HG02884 (cell line): ENCODE data around the gene AGPAT4.
"Not testable (repeated sequence)": the region's sequence is repeated elsewhere in the genome, so short reads cannot be mapped to it uniquely, and the experiment has no call there.

Source experiments
- ATAC-seq: cut with Tn5 transposase; IDR thresholded peaks from one replicate; pipeline ENCODE4 v1.9.1; 2021; ENCODE audit warnings: mild to moderate bottlenecking, moderate library complexity; ENCODE audit not compliant: unreplicated experiment

AGPAT4 gene

DNA sequence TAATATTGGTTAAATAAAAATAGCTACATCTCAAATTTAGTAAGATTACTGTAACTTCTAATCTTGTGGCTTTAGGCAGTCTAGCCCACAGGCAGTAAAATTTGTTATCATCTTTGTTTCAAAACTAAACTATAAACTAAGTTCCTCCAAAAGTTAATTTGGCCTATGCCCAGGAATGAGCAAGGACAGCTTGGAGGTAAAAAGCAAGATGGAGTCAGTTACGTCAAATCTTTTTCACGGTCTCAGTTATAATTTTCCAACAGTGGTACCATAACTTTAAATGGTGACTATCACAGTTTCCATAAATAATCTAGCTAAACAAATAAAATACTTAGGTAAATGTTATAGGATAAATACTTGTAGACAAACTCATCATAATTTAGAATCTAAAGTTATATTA lies 63.0 kb downstream of the AGPAT4 start:
- no peak for ATAC-seq

DNA sequence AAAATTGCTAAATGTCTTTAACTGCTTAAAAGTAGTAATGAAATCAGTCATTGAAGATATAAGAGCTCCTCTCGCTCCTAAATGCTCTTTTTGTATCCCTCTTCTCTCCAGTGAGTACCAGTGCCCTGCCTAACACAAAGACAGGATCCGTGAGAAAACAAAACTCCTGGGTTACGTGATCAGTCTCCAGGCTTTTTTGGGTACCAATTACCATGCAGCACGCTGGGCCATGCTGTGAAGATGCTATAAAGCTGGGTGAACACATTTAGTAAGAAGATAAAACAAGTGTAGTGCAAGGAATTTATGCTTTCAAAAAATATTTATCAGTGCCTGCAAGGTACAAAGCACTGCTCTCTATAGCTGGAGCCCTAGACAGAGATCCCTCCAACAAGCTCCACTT lies 66.7 kb downstream of the AGPAT4 start:
- no peak for ATAC-seq

DNA sequence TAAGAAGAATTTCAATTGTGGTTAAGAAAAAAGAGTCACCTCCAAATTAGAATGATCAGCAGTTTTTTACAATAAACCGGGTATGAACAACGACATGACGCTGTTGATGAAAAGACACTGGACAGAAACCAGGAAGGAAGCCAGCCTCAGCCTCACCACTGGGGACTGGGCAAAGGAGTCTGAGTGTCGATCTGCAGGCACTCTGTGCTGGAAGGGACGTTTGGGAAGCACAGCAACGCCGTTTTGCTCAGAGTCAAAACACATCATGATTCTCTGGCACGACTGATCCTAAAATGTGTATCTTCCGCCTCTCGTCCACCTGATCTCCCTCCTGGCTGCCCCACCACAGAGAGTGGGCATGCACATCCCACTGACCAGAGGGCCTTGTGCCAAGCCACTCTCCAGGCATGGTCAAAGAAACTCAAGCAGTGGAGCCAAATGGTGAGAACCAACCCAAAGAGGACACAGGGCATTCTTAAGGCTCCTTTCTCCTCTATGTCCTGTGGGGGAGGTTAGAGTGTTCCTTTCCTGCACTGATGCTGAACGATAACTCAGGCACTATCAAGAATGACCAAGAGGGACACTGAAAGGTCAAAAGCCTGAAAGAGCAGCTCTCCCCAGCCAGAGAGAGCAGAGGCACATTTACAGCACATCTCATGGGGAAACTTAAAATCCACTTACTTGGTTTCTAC lies 68.8 kb downstream of the AGPAT4 start:
- ATAC-seq: no peak

DNA sequence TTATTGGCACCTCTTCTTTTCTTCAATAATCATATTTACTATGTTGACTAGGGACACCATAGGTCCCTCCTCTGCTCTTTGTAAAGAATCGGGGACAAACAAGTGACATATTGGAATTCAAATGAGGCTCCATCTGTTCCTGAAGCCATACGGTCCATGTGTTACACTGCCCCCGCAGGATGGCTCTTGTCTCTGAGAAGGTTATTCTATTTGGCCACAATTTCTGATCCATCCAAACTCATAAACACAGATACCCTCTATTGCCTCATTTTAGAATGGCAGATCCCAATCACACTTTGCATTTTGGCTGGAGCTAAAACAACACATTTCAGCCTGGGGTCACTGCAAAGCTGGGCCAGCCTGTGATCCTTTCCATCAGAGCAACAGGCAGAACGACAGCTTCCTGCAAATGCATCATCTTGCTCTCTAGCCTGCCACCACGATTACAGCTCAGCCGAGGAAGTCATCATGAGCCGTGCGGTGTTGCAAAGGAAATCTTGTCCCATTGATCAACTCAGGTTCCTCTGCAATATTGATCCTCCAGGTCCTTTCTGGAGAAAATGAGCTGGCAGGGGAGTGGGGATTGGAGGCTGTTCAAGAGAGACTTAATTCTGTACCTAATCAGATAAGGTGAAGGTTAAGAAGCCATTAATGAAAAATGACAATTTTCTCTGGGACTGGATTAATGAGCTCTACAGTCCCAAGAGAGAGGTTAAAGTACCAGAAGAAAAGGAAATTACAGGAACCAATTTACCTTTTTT lies 73.1 kb downstream of the AGPAT4 start:
- ATAC-seq: no peak

DNA sequence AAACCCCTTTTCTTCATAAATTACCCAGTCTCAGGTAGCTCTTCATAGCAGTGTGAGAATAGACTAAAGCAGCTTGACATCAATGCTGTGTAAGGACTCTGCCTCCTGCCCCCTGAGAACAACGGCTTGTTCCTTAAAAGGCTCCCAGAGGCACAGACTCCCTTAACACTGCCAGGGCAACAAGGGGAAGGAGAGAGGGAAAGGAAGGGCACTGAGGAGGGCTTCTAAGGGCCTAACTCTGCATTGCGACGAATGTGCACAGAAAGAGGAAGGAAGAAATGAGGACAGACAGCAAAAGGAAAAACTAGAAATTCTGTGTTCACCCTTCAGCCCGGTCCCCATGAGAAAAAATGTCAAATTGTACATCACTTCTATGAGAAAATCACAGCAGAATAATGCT lies 74.0 kb downstream of the AGPAT4 start:
- no peak for ATAC-seq

DNA sequence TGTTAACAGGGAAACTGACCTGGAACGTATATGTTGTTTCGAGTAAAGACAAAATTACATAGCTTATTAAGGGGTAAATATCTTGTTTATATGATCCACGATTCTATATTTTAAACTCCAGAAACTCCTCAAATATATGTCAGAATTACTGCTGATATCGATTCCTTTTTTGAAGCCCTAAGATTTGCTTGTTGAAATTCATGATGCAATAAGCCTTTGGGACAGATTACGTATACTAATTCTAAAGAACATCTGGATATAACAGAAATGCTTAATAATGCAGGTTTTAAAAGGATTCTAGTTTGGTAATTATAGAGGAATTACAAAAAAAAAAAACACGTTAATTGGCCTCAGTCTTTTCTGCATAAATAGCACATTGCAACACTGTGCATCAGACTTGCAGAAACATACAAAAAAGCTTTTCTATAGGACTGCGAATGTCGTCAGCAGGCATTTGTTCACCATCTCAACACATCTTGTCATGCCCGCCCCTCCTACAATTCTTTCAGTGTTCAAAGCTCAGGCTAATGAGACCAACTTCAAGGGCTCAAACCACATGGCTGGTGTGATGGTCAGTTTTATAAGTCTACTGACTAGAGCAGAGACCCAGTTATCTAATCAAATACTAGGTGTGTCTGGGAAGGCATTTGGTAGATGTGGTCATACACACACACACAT lies 74.9 kb downstream of the AGPAT4 start:
- no peak for ATAC-seq

DNA sequence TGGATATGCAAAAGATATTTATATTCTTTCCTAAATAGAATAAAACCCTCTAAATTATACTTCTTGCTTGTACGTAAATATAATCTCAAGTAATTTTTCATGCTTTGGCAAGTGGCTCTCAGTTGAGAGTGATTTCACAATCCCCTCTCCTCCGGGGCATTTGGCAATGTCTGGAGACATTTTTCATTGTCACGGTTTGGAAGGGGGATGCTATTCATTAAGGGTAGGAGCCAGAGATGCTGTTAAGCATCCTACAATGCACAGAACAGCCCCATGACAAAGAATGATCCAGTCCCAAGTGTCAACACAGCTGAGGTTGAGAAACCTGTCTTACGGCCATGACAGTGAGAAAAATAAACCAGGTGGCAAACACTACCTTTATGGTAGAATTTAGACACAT lies 75.7 kb downstream of the AGPAT4 start:
- ATAC-seq: no peak

DNA sequence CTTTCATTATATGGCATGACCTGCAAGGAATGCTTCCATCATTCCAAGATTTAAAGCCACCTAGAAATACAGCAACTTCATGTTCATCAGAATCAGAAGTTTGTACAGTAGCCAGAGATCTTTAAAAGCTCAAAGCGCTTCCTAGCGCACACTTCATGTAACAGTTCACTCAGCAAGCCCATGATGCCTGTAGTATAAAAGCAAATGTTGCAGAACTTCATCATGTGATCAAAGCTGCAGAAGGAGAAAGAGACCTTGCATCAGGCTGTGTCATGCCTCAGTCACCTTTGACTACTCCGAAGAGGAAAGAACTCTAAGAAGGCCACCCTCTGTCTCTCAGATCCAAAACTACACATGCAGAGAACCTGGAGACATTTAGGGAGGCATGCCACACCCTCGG lies 78.5 kb downstream of the AGPAT4 start:
- no peak for ATAC-seq

DNA sequence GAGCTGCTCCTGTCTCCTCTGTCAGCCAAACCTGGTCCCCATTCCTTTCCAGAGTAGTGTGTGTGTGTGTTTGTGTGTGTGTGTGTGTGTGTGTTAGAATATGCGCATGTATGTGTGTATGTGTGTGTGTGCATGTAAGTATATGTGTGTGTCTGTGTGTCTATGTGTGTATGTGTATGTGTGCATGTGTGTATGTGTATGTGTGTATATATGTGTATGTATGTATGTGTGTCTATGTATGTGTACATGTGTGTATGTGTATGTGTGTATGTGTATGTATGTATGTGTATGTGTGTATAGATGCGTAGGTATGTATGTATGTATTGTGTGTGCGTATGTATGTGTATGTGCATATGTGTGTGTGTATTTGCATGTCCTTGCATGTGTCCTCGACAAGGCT lies 79.5 kb downstream of the AGPAT4 start:
- no peak for ATAC-seq

DNA sequence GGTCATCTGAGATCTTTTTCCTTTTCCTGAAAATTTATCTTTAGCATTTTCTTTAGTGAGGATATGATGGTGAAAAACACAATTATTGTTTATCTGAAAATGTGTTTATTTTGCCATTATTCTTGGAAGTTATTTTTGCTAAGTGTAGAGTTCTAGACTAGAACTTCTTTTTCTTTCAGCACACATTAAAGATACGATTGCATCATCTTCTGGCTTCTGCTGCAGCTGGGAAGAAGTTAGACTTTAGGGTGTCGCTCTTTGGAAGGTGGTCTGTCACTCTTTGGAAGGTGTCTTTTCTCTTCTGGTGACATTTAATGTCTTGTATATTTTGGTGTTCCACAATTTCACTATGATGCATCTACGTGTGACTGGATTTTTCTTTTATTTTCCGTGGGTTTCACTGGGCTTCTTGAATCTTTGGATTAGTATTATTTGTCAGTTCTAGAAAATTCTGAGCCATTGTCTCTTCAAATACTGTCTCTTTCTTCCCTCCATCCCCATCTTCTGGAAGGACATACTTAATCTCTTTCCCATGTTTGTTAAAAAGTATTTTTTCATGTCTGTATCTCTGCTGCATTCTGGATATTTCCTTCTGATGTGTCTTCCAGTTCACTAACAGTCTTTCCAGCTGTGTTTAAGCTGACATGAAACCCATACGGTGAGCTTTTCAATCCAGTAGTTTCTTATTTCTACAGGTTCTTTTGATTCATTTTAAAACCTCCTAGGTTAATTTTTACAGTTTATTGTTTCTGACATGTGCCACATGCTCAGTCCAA lies 81.0 kb downstream of the AGPAT4 start:
- no peak for ATAC-seq

DNA sequence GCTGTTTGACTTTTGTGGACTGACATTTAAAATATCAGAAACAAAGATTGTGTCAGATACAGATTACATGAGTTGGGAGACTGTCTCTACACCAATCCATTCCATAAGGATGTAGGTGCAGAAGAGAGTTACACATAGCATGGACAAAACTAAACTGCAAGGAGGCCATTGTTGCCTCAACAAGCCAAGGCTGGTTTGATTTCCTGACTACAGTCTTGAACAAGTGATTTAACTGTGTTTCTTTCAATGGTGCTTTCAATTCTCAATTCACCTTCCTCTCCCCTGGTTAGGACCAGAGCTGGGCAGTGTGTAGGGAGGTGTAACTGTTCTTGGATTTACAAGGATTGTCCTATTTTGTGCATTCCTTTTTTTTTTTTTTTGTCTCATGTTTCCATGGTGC lies 82.2 kb downstream of the AGPAT4 start:
- no peak for ATAC-seq

DNA sequence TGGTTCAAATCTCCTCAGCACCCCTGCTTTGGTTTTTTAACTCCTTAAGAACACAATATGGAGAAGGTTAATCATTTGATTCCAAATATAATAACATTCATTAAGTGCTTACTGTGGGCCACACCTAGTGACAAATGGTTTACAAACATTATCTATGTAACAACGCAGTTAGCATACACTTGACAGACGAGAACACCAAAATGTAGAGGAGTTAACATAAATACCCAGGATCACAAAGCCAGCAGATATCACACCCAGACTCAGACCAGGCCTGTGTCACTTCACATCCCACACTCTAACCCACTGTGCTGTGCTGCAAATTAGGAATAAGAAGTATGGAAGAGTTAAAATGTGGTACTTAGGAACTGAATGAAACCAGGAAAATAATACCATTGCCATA lies 82.9 kb downstream of the AGPAT4 start:
- ATAC-seq: no peak

DNA sequence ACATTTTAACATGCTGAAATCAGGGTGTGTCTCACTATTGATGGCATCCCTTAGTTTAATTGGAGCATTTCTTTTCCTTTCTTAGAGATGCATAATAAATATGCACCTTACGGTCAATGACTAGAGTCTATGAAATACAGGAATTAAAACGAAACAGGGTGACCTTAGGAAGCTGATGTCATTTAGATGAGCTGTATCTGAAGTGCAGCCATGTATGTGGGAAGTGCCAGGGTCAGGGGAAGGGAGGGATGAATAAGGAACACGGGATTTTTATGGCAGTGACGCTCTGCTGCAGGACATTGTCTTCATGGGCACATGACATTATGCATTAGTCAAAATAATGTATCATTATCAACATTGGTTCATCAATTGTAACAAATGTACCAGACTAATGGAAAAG lies 84.0 kb downstream of the AGPAT4 start:
- ATAC-seq: no peak

DNA sequence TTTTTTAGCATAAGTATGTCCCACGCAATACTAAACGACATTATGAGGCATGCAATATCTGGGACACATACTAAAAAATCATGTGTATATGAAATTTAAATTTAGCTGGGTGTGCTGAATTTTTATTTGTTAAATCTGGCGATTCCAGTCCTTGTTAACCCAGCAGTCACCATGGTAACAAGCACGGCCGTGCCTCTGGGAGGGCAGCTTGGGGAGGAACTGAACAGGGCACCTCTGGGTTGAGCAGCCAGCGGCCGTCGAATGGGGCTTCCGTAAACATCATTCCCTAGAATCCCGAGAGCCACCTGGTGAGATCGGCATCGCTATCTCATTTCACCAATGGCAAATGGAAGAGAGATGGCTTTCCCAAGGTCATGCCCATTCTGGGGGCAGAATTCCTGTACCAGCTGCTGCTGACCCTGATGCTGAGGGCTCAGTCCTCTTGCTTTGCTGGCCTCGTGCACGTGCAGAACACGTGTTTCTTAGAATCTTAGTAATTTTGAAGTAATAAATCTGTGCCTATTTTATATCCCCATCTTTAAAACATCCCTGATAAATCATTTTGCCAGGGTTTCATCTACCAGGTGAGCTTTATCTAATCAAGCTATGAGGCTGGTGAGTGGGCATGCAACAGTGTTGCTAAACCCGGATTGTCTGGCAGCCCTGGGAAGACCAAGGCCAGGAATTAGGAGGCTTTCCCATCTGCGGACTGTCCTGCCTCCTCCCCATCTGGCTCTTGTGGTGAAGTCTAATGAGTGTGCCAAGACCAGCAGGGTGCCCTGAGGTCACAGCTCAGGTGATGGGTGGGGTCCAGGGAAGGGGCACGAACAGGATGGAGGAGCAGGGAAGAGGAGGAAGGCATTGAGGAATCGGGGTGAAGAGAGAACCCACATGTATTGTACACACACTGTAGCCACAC lies 85.1 kb downstream of the AGPAT4 start:
- no peak for ATAC-seq

DNA sequence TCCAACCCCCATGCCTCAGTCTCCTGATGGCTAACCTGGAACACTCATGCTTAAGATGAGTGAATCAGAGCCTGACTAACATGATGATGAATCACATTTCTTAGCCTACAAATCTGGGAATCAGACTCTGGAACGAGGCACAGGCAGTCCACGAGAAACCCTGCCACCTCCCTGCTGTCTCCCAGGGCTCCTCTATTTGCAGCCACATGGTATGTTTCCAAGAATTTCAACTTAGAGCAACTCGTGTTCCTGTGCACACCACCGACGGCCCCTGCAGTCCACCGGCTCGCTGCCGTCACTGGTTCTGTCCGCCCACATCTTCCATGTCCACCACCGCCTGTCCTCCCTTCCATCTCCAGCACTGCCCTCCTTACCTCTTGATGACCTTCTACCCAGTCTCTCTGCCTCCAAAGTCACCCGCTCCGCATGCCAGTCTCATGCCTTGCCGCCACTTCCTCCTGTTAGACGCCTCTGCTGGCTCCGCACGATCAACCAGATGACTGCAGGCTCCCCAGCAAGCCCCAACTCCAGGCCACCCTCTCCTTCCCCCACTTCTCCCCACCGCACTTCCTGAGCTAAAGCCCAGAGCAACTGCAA lies 87.6 kb downstream of the AGPAT4 start:
- no peak for ATAC-seq

DNA sequence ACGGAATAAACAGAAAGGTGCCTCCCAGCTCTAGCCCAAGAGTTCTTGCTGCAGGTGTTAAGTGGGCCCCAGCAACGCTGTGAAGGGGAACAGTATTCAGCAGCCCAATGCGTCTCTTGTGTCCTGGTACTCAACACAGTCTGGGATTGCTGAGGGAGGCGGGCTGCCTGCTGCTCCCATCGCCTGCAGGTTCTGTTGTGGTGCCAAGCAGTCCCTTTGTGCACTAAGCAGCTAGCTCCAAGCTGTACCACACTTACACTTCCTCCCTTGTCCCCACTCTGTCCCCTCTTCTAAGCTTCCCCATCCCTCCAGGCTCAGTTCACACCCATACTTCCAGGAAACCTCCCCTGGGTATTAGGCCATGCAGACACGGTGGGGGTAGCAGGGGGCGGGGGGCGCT lies 92.7 kb downstream of the AGPAT4 start:
- no peak for ATAC-seq

DNA sequence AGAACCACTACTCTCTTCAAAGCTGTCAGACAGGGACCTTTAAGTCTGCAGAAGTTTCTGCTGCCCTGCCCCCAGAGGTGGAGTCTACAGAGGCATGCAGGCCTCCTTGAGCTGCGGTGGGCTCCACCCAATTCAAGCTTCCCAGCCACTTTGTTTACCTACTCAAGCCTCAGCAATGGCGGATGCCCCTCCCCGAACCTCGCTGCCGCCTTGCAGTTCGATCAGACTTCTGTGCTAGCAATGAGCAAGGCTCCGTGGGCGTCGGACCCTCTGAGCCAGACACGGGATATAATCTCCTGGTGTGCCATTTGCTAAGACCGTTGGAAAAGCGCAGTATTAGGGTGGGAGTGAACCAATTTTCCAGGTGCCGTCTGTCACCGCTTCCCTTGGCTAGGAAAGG lies 95.7 kb downstream of the AGPAT4 start:
- not testable (repeated sequence) for ATAC-seq

DNA sequence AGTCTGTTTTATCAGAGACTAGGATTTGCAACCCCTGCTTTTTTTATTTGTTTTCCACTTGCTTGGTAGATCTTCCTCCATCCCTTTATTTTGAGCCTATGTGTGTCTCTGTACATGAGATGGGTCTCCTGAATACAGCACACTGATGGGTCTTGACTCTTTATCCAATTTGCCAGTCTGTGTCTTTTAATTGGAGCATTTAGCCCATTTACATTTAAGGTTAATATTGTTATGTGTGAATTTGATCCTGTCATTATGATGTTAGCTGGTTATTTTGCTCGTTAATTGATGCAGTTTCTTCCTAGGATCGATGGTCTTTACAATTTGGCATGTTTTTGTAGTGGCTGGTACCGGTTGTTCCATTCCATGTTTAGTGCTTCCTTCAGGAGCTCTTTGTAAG lies 97.4 kb downstream of the AGPAT4 start:
- ATAC-seq: not testable (repeated sequence)

DNA sequence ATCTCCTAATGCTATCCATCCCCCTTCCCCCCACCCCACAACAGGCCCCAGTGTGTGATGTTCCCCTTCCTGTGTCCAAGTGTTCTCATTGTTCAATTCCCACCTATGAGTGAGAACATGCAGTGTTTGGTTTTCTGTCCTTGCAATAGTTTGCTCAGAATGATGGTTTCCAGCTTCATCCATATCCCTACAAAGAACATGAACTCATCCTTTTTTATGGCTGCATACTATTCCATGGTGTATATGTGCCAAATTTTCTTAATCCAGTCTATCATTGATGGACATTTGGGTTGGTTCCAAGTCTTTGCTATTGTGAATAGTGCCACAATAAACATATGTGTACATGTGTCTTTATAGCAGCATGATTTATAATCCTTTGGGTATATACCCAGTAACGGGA lies 101.1 kb downstream of the AGPAT4 start:
- ATAC-seq: not testable (repeated sequence)

DNA sequence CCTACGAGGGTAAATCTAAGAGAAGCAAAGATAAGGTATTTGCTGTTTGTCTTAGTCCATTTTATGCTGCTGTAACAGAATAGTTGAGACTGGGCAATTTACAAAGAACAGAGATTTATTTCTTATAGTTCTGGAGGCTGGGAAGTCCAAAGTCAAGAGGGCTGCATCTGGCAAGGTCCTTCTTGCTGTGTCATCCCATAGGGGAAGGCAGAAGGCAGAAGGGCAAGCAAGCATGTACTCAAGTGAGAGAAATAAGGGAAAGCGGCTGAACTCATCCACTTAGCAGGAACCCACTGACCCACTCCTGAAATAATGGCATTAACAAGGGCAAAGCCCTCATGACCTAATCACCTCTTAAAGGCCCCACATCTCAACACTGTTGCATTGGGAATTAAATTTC lies 102.7 kb downstream of the AGPAT4 start:
- no peak for ATAC-seq
